Tibial nerve (tissue), 4 donors: ENCODE measurements around the gene ACAD10.
"Not testable (repeated sequence)": the region's sequence is repeated elsewhere in the genome, so short reads cannot be mapped to it uniquely, and the experiment has no call there.

Experiments
- CTCF ChIP-seq, 5 experiments: fragments of 200-600 bp in 3 of 5; fragments of 450-650 bp in 2 of 5; sonication (generic) in 3 of 5; IDR thresholded peaks; one replicate each; pipeline ENCODE4 v1.5.1; 2016 to 2019; ENCODE audit warnings: antibody characterized with exemption in 5 of 5, mild to moderate bottlenecking in 3 of 5, moderate library complexity in 2 of 5
- EP300 ChIP-seq, 2 donors: sonication (generic); formaldehyde crosslinking; IDR thresholded peaks; one replicate each; pipeline ENCODE4 v1.6.1; 2017; ENCODE audit warnings: antibody characterized with exemption in 2 of 2, mild to moderate bottlenecking in 1 of 2
- POLR2A ChIP-seq, 2 donors: fragments of 450-650 bp; IDR thresholded peaks; one replicate each; pipeline ENCODE4 v1.6.1; 2017; ENCODE audit warnings: antibody characterized with exemption in 2 of 2, mild to moderate bottlenecking in 2 of 2, moderate library complexity in 2 of 2

- TF ChIP-seq EP300, POLR2A, CTCF (IDR thresholded peaks at IDR 0.05): not testable (repeated sequence)
Observed at GRCh38 chr12:111763552-111763951, 77.7 kb downstream of the ACAD10 start.
